Mucosa of descending colon (tissue), 3 donors: ENCODE results near the gene MKLN1. TPM values are rescaled to one million over a fixed set of nuclear protein-coding genes. Genes with fewer than 3 reads are reported as not detected.

Experiments used
- ATAC-seq: fragments of 200-7000 bp; cut with Tn5 transposase; one replicate; pipeline ENCODE4 v1.9.1; 2020; ENCODE audit warnings: mild to moderate bottlenecking, moderate library complexity
- DNase-seq, 3 donors: peaks; one replicate each; pipeline ENCODE4 v3.0.0-alpha.2; 2020
- H3K36me3 ChIP-seq: fragments of 200-600 bp; one replicate; pipeline ENCODE4 v1.8.0; 2021; ENCODE audit warnings: low read depth, mild to moderate bottlenecking
- H3K4me1 ChIP-seq: fragments of 200-600 bp; one replicate; pipeline ENCODE4 v1.8.0; 2021; ENCODE audit warnings: low read depth, mild to moderate bottlenecking
- H3K4me3 ChIP-seq: fragments of 200-600 bp; one replicate; pipeline ENCODE4 v1.8.0; 2021; ENCODE audit warnings: mild to moderate bottlenecking
- H3K9me3 ChIP-seq: fragments of 200-600 bp; one replicate; pipeline ENCODE4 v1.8.0; 2021; ENCODE audit warnings: mild to moderate bottlenecking
- intact Hi-C, 2 donors: fragments of 100-400 bp; cut with DNase I in 1 of 2; cut with micrococcal nuclease in 1 of 2; formaldehyde crosslinking; loops; one replicate each; pipeline versions ENCODE4 v1.11.0 to v1.11.1; 2022; cut with DNase I, micrococcal nuclease
- total RNA-seq, 3 donors: library from RNA; stranded (reverse); fragmentation: NEBNext Ultra II Directional in 2 of 3; extraction: Animal tissue kit (Norgen Biotek cat#: 25700) in 2 of 3; gene quantifications; one replicate each; pipeline versions ENCODE4 v1.2.1 to v1.2.4, GENCODE V29; 2021 to 2023
- TF ChIP-seq, protein P1 (sequence below): fragments of 200-600 bp; IDR thresholded peaks from one replicate; pipeline ENCODE4 v1.8.0; 2022; ENCODE audit warnings: antibody characterized with exemption, mild to moderate bottlenecking
- donor health status: DM: no; HTN: no; CAD: no; lungs with moderate emphysema.
- donor health status: DM: no; HTN: no; CAD: no.
- donor health status: DM: no; HTN: yes; CAD: no.

MKLN1 gene
- total RNA-seq, 3 donors from 2014 or later: 41.5 to 66.1 (median 47.1) TPM

DNA sequence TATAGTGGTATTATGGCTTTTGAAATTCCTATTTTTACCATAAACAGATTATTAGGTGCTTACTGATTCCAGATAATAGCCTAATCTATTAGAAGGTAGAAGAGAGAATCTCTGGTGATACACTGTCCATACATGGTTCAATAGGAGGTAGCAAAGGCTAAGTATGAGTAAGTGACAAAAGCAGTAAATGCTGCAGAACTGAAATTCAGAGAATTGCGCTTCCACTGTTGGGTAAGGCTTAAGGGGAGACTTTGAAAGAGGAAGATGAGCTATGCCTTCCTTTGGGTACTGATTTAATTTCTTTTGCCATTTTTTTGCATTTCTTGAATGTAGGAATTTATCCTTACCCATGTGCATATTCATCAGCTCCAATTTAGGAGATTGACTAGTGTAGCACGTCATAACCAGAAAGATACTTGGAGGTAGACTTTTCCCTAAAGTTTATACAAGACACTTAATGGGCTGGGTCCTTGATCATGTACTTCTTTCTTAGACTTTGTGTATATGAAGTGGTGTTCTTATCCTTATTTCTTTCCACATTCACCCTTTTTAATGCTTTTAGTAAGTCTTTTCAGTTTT is 15.3 kb downstream of the MKLN1 start:
- Histone ChIP-seq H3K4me3 (no peak overlapping the region), H3K36me3 (no peaks in the 10 kb centered on the region), H3K4me1 (peaks cover 16% of the 10 kb centered on the region), H3K9me3 (peaks cover under 1% of the 10 kb centered on the region)
- ATAC-seq: no peak
- intact Hi-C loops: no loop called here
- TF ChIP-seq, protein P1, sequence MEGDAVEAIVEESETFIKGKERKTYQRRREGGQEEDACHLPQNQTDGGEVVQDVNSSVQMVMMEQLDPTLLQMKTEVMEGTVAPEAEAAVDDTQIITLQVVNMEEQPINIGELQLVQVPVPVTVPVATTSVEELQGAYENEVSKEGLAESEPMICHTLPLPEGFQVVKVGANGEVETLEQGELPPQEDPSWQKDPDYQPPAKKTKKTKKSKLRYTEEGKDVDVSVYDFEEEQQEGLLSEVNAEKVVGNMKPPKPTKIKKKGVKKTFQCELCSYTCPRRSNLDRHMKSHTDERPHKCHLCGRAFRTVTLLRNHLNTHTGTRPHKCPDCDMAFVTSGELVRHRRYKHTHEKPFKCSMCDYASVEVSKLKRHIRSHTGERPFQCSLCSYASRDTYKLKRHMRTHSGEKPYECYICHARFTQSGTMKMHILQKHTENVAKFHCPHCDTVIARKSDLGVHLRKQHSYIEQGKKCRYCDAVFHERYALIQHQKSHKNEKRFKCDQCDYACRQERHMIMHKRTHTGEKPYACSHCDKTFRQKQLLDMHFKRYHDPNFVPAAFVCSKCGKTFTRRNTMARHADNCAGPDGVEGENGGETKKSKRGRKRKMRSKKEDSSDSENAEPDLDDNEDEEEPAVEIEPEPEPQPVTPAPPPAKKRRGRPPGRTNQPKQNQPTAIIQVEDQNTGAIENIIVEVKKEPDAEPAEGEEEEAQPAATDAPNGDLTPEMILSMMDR: no peak
- DNase-seq: no peak

DNA sequence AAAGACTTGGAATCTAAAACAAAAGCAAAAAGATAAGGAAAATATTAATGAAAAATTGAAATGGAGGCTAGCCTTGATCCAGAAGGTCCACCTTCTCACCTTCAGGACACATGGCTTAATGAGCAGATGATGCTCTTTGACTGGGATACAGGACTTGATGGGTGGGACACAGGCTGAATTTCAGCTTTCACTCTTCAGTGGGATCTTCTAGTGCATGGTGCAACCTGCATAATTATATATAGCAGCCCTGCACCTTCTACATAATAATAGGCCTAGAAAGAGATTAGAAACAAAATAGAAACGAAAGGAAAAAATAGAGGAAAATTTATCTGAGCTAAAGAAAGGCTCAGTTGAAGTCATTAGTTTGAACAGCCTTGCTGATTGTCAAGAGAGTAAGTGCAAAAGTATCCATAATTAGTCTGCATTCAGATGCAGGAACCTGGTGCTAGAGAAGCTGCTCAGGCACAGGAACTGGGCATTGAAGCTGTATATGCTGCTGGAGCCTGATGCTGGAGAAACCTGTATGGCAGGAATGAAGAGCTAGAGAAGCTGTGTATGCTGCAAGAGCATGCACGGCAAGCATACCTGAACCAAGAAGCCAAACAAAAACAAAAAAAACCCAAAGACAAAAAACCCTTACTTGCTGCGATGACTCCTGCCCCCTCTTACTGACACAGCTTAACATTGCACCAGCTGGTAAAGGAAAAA is 19.4 kb downstream of the MKLN1 start:
- peak in 1 of 3 donors; percentile 19 for DNase-seq
- no peak overlapping the region for H3K4me3 ChIP-seq
- intact Hi-C loops: no loop called here
- TF ChIP-seq, protein P1: no peak
- H3K4me1 ChIP-seq: peaks cover 19% of the 10 kb centered on the region
- peaks cover 3% of the 10 kb centered on the region for H3K9me3 ChIP-seq
- peak; percentile 67 for ATAC-seq
- H3K36me3 ChIP-seq: no peaks in the 10 kb centered on the region

DNA sequence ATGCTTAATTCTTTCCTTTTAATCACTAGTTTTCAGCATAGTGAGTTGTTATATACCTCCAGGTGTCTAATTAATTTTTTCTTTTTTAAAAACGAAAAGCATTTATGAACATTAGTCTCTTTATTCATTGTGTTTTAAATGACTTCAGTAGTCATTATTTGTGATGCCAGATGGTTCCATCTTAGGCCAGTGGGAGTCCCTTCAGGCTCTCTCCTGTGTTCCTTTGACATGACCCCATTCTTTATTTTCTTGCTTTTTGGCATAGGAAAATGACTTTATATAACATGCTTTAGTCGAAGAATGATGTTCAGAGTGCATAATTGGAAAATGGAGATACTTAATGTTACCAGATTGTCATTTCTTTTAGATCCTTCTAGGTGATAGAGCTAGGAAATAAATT is 24.4 kb downstream of the MKLN1 start:
- Histone ChIP-seq H3K4me3 (no peak overlapping the region), H3K4me1 (peaks cover 25% of the 10 kb centered on the region), H3K36me3 (no peaks in the 10 kb centered on the region), H3K9me3 (peaks cover 3% of the 10 kb centered on the region)
- no peak for ATAC-seq
- TF ChIP-seq, protein P1: no peak
- no peak for DNase-seq
- intact Hi-C loops: no loop called here

DNA sequence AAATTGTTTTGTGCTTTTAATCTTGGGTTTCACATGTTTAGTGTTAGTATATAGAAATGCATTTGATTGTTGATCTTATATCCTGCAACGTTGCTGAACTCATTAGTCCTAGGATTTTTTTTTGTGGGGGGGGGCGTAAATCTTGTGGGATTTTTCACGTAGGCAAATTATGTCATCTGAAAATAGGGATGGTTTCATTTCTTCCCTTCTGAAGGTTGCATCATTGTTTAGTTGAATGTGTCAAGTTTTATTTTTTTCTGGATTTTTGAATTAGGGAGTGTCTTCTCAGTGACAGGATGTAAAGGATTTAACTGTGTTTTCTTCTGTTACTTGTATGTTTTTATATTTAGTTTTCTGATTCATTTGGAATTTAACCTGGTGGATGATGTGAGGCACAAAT is 26.7 kb downstream of the MKLN1 start:
- ATAC-seq: no peak
- TF ChIP-seq, protein P1: no peak
- H3K4me1 ChIP-seq: peaks cover 27% of the 10 kb centered on the region
- intact Hi-C loops: no loop called here
- peaks cover 3% of the 10 kb centered on the region for H3K9me3 ChIP-seq
- DNase-seq: no peak
- H3K36me3 ChIP-seq: no peaks in the 10 kb centered on the region
- no peak overlapping the region for H3K4me3 ChIP-seq

DNA sequence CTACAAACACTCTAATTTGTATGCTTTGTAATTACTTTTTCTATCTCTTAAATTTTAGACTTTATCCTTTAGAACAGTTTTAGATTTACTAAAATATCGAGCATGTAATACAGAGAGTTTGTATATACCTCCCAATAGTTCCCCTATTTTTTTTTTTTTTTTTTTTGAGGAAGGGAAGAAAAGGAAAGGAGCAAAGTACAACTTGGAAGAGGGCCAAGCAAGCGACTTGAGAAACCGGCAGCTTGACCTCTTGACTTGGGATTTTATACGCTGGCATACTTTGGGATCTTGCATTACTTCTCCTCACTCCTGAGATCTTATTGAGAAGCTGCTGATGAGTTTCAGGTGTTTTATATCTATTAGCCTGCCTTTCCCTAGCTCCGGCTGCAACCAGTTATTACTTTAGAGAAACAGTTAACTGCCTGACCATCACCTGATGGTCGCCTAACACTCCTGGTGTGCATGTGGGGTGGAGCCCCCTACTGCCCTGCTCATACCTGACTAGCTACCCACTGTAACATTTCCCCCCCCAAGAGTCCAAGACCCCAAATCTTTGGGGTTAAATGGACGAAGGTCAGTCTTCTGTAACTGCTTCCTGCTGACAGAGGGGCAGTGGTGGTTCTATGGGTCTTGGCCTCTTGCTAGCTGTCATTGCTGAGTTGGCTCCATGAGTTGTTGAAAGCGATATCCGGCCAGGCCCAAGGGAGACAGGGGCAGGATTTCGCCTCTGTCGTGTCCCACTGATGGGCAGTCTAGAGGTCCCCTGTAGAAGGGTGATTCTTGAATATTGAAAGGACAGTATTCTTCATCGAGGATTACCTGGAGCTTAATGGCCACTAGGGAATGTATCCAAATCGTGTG is 28.5 kb downstream of the MKLN1 start:
- peak; percentile 52 for ATAC-seq
- intact Hi-C loops: no loop called here
- TF ChIP-seq, protein P1: no peak
- DNase-seq: peak in 1 of 3 donors; percentile 69
- H3K36me3 ChIP-seq: no peaks in the 10 kb centered on the region
- H3K4me1 ChIP-seq: peaks cover 35% of the 10 kb centered on the region
- no peaks in the 10 kb centered on the region for H3K9me3 ChIP-seq
- no peak overlapping the region for H3K4me3 ChIP-seq
